Breast epithelium (tissue), 4 donors: ENCODE results near the gene HSPA12A. TPM values are rescaled to one million over a fixed set of nuclear protein-coding genes. Genes with fewer than 3 reads are reported as not detected.

Experiments used
- DNase-seq, 2 donors: peaks; one replicate each; pipeline ENCODE4 v3.0.0-alpha.2; 2019; ENCODE audit warnings: low spot score in 2 of 2
- H3K27ac ChIP-seq, 2 donors: fragments of 200-600 bp; sonication (generic) in 1 of 2; one replicate each; pipeline ENCODE4 v1.5.1; 2016 to 2019; ENCODE audit warnings: mild to moderate bottlenecking in 1 of 2
- H3K27me3 ChIP-seq, 2 donors: fragments of 200-600 bp; sonication (generic) in 1 of 2; one replicate each; pipeline versions ENCODE4 v1.5.1 to v1.6.0; 2017 to 2019; ENCODE audit warnings: control low read depth in 1 of 2, mild to moderate bottlenecking in 1 of 2
- H3K36me3 ChIP-seq: fragments of 200-600 bp; one replicate; pipeline ENCODE4 v1.5.1; 2019
- H3K4me1 ChIP-seq, 2 donors: fragments of 200-600 bp; sonication (generic); one replicate each; pipeline ENCODE4 v1.5.1; 2016 to 2019; ENCODE audit warnings: control low read depth in 1 of 2
- H3K4me3 ChIP-seq, 3 donors: fragments of 200-600 bp; sonication (generic); 1 replicate in 2 of 3; 2 replicates in 1 of 3; pipeline ENCODE4 v1.5.1; 2016 to 2019; ENCODE audit warnings: mild to moderate bottlenecking in 3 of 3, moderate library complexity in 2 of 3
- H3K9me3 ChIP-seq, 2 donors: fragments of 200-600 bp; sonication (generic) in 1 of 2; one replicate each; pipeline ENCODE4 v1.5.1; 2016 to 2019; ENCODE audit warnings: control low read depth in 1 of 2
- POLR2A ChIP-seq: fragments of 450-650 bp; IDR thresholded peaks from one replicate; pipeline ENCODE4 v1.6.1; 2016; ENCODE audit warnings: antibody characterized with exemption, mild to moderate bottlenecking, moderate library complexity
- POLR2AphosphoS5 ChIP-seq, 3 donors: sonication (generic); formaldehyde crosslinking; IDR thresholded peaks; one replicate each; pipeline ENCODE4 v1.6.1; 2017; ENCODE audit warnings: antibody characterized with exemption in 3 of 3
- intact Hi-C: fragments of 100-400 bp; cut with DNase I; formaldehyde crosslinking; loops from one replicate; pipeline ENCODE4 v1.15.1; 2023; ENCODE audit warnings: low total_unique reads
- total RNA-seq, 3 donors: library from RNA; depleted of rRNA; stranded (reverse); fragments of >200 nt; gene quantifications; one replicate each; pipeline ENCODE4 v1.1.0, GENCODE V29; 2016
- TF ChIP-seq, protein P1 (sequence below), 3 donors: fragments of 450-650 bp; IDR thresholded peaks; one replicate each; pipeline ENCODE4 v1.5.1; 2016 to 2017; ENCODE audit warnings: antibody characterized with exemption in 3 of 3, mild to moderate bottlenecking in 3 of 3, moderate library complexity in 3 of 3

HSPA12A gene
- total RNA-seq, 3 donors from 2014 or later, result 13.2 to 23.6 (median 14.2) TPM

GRCh38 chr10:116772909-116773705 lies 30.7 kb upstream of the HSPA12A start:
- Histone ChIP-seq H3K36me3 (no peaks in the 10 kb centered on the region), H3K9me3 (no peaks in the 10 kb centered on the region), H3K27me3 (no peaks in the 10 kb centered on the region), H3K27ac (no peak overlapping the region), H3K4me1 (no peaks in the 10 kb centered on the region), H3K4me3 (no peak overlapping the region)
- TF ChIP-seq POLR2A (no peak), POLR2AphosphoS5 (IDR thresholded peaks at IDR 0.05) (no peak)
- TF ChIP-seq, protein P1, sequence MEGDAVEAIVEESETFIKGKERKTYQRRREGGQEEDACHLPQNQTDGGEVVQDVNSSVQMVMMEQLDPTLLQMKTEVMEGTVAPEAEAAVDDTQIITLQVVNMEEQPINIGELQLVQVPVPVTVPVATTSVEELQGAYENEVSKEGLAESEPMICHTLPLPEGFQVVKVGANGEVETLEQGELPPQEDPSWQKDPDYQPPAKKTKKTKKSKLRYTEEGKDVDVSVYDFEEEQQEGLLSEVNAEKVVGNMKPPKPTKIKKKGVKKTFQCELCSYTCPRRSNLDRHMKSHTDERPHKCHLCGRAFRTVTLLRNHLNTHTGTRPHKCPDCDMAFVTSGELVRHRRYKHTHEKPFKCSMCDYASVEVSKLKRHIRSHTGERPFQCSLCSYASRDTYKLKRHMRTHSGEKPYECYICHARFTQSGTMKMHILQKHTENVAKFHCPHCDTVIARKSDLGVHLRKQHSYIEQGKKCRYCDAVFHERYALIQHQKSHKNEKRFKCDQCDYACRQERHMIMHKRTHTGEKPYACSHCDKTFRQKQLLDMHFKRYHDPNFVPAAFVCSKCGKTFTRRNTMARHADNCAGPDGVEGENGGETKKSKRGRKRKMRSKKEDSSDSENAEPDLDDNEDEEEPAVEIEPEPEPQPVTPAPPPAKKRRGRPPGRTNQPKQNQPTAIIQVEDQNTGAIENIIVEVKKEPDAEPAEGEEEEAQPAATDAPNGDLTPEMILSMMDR (IDR thresholded peaks at IDR 0.05), result no peak
- DNase-seq, result no peak
- intact Hi-C loops, result no loop called here

- H3K9me3 ChIP-seq, result no peaks in the 10 kb centered on the region
- intact Hi-C loops, result no loop called here
- peak overlapping the region in 1 of 2 donors; percentile 34 for H3K27ac ChIP-seq
- no peaks in the 10 kb centered on the region for H3K27me3 ChIP-seq
- H3K4me1 ChIP-seq, result no peaks in the 10 kb centered on the region
- no peak overlapping the region for H3K4me3 ChIP-seq
- H3K36me3 ChIP-seq, result no peaks in the 10 kb centered on the region
- no peak for DNase-seq
- TF ChIP-seq, protein P1 (IDR thresholded peaks at IDR 0.05), result no peak
- TF ChIP-seq POLR2AphosphoS5 (IDR thresholded peaks at IDR 0.05), result no peak
- TF ChIP-seq POLR2A, result no peak
These were observed 29.7 kb upstream of the HSPA12A start for GRCh38 chr10:116771959-116772585.

- peak in 1 of 2 donors; percentile 34 for DNase-seq
- intact Hi-C loops, result no loop called here
- Histone ChIP-seq H3K4me3 (no peak overlapping the region), H3K27ac (peak overlapping the region in 1 of 2 donors; percentile 80), H3K36me3 (no peaks in the 10 kb centered on the region), H3K4me1 (no peaks in the 10 kb centered on the region), H3K27me3 (no peaks in the 10 kb centered on the region), H3K9me3 (no peaks in the 10 kb centered on the region)
- TF ChIP-seq POLR2A, result no peak
- TF ChIP-seq, protein P1 (IDR thresholded peaks at IDR 0.05), result no peak
- peak in 2 of 3 donors; percentile 23 to 35 for TF ChIP-seq POLR2AphosphoS5 (IDR thresholded peaks at IDR 0.05)
These were observed 29.0 kb upstream of the HSPA12A start for GRCh38 chr10:116771101-116771958.

- Histone ChIP-seq H3K4me3 (no peak overlapping the region), H3K9me3 (no peaks in the 10 kb centered on the region), H3K27ac (peak overlapping the region in 1 of 2 donors; percentile 80), H3K4me1 (no peaks in the 10 kb centered on the region), H3K27me3 (no peaks in the 10 kb centered on the region), H3K36me3 (no peaks in the 10 kb centered on the region)
- DNase-seq, result no peak
- TF ChIP-seq, protein P1 (IDR thresholded peaks at IDR 0.05), result no peak
- TF ChIP-seq POLR2A (no peak), POLR2AphosphoS5 (IDR thresholded peaks at IDR 0.05) (no peak)
- intact Hi-C loops, result no loop called here
These were observed 27.9 kb upstream of the HSPA12A start for GRCh38 chr10:116770281-116770680.
